ENCODE measurements around the gene TTL.
"Not testable (repeated sequence)": the region's sequence is repeated elsewhere in the genome, so short reads cannot be mapped to it uniquely, and the experiment has no call there.

The TTL gene

DNA sequence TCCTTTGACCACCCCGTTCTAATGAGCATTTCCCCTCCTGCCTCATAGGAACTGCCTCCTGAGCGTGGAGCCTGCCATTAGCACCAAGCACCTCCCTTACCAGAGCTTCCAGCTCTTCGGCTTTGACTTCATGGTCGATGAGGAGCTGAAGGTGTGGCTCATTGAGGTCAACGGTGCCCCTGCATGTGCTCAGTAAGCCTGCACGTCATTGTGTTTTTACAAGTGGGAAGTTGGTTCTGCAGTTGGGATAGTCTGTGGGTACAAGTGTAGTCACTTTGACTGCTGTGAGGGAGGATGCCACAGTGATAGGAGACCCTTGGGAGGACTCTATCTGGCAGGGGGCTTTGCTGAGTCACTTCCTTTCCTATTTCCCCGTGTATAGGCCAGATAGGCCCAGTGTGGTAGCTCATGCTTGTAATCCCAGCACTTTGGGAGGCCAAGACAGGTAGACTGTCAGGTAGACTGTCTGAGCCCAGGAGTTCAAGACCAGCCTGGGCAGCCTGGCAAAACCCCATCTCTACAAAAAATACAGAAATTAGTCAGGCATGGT, 38.4 kb downstream of the TTL start:
- DNase-seq (ENCODE audit: low read depth): no peak

DNA sequence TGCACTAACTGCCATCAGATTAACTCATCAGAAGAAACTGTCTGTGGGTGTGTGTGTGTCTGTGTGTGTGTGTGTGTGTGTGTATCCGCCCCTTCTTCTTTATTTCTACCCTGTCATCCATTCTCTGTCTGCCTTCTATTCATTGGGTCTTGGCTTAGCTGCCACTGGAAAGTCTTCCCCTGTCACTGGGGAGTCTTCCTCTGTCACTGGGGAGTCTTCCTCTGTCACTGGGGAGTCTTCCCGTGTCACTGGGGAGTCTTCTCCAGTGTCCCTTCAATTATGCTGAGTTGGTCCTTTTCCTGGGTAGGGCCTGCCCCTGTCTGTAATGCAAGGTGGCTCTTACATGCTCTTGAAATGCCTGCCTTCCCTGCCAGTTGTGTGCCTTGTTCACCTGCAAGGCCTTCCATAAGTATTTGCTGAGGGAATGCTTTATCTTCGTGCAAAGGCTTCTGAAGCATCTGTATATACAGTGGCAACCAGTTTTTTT, 41.4 kb downstream of the TTL start:
- DNase-seq (ENCODE audit: low read depth): no peak

DNA sequence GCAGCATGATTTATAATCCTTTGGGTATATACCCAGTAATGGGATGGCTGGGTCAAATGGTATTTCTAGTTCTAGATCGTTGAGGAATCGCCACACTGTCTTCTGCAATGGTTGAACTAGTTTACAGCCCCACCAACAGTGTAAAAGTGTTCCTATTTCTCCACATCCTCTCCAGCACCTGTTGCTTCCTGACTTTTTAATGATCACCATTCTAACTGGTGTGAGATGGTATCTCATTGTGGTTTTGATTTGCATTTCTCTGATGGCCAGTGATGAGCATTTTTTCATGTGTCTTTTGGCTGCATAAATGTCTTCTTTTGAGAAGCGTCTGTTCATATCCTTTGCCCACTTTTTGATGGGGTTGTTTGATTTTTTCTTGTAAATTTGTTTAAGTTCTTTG, 42.3 kb downstream of the TTL start:
- DNase-seq (ENCODE audit: low read depth): not testable (repeated sequence)

DNA sequence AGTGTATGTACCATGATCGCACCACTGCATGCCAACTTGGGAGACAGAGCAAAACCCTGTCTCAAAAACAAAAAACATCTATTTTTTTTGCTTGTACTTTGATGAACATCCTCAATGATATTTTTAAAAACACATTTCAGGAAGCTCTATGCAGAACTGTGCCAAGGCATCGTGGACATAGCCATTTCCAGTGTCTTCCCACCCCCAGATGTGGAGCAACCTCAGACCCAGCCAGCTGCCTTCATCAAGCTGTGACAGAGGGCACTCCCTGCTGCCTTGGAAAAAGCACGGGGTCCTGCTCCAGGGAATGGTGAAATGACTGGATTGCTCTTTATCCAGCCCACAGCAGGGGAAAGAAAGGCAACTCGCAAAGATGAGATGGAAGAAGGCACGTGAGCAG, 46.6 kb downstream of the TTL start:
- no peak for DNase-seq (ENCODE audit: low read depth)

DNA sequence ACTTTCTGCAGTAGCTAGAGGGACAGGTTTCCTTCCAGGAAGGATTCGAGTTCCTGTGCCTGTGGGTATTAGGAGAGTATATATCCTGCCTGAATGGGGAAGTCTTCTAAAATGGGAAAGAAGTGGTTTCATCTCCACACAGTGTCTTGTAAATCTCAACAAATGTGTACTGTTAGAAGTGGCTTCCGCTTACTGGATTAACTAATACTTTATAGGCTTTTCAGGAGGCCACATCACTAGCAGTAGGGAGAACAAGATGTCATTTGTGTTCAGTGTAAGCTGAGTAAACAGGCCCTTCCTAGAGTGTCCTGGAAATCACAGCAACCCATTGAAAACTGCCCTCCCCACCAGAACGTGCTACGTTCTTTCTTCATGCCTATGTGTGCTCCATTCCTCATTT, 47.8 kb downstream of the TTL start:
- DNase-seq (ENCODE audit: low read depth): no peak

DNA sequence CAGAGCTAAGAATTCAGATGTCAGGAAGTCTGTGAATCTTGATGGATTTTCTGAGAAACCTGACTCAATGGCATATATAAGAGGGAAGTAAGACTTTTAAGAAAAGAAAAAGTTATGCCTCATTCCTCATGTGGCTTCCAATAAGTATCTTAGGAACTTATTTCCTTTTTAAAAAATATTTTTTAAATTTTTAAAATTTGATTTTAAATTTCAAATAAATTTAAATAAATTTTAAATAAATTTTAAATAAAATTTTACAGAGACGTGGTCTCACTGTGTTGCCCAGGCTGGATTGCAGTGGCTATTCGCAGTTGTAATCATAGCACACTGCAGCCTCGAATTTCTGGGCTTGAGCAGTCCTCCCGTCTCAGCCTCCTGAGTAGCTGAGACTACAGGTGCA, 48.8 kb downstream of the TTL start:
- no peak for DNase-seq (ENCODE audit: low read depth)

DNA sequence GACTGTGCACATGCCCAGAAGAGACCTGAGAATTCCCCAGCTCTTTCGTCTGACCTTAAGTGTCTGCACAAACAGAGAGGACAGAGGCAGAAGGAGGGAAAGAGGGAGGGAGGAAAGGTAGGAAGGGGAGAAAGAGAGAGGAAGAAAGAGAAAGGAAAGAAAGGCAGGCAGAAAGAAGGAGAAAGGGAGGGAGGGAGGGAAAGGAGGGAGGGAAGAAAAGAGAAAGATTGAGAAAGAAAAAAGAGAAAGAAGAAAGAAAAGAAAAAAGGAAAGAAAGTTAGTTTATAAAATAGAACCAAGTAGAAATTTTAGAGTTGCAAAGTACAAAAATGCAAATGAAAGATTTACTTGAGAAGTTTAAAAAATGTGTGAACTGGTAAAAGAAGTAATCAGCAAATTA, 52.9 kb downstream of the TTL start:
- no peak for DNase-seq (ENCODE audit: low read depth)

DNA sequence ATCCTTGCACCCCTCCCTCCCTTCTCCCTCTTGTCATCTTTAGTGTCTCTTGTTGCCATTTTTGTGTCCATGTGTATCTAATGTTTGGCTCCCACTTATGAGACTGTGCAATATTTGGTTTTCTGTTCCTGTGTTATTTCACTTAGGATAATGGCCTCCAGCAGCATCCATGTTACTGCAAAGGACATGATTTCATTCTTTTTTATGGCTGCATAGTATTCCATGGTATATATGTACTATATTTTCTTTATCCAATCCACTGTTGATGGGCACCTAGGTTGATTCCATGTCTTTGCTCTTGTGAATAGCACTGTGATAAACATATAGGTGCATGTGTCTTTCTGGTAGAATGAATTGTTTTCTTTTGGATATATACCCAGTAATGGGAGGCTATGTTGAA, 54.7 kb downstream of the TTL start:
- DNase-seq (ENCODE audit: low read depth): not testable (repeated sequence)

DNA sequence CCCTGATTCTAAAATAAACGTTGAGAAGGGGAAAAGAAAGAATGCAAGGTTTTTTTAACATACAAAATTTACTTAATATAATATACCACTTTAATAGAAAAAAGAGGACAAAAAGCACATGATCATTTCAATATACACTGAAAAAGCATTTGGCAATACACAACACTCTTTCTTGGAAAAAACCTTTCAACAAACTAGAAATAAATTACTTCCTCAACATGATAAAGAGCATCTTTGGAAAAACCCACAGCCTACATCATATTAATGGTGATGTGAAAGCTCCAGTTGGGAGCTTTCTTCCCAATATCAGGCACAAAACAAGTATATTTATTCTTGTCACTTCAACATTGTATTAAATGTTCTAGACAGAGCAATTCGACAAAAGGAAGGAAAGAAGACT, 57.4 kb downstream of the TTL start:
- no peak for DNase-seq (ENCODE audit: low read depth)

DNA sequence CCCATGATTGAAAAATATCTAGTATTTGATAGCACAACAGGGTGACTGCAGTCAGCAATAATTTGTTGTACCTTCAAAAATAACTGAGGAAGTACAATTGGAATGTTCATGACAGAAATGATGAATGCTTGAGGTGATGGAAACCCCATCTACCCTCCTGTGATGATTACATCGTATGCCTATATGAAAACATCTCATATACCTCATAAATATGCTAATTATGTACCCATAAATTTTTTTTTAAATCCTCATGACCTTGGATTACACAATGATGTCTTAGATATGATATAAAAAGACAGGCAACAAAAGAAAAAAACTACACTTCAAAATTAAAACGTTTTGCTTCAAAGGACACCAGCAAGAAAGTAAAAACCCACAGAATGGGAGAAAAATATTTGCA, 59.0 kb downstream of the TTL start:
- no peak for DNase-seq (ENCODE audit: low read depth)

DNA sequence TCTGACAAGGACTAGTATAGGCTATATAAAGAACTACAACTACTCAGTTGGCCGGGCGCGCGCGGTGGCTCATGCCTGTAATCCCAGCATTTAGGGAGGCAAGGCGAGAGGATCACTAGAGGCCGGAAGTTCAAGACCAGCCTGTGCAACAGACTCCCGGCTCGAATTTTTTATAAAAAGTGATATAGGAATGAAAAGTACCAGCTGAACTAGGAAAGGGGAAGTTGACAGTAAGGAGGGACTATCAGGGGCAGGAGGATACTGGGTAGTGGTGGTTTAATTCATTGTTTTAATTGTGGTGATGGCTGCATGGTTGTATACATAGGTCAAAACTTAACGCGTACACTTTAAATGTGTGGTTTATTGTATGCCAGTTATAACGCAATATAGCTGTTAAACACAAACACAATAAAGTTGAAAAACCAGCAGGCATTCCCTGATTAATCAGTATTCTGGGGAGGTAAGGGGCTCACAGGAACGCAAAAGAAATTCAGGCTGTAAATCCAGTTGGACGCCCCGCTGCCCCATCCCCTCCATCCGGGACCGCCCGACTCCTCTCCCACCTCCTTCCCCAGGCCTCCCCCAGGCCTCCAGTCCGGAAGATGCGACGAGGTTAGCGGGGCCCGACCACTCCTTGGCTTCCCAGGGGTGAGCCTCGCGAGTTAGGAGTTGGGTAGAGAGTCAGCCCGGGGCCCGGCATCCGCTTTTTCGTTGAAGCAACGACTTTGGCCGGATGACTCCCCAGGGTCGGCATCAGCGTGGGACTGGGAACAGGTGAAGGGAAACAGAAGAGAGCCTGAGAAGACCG, 59.6 kb downstream of the TTL start:
- no peak for DNase-seq (ENCODE audit: low read depth)

DNA sequence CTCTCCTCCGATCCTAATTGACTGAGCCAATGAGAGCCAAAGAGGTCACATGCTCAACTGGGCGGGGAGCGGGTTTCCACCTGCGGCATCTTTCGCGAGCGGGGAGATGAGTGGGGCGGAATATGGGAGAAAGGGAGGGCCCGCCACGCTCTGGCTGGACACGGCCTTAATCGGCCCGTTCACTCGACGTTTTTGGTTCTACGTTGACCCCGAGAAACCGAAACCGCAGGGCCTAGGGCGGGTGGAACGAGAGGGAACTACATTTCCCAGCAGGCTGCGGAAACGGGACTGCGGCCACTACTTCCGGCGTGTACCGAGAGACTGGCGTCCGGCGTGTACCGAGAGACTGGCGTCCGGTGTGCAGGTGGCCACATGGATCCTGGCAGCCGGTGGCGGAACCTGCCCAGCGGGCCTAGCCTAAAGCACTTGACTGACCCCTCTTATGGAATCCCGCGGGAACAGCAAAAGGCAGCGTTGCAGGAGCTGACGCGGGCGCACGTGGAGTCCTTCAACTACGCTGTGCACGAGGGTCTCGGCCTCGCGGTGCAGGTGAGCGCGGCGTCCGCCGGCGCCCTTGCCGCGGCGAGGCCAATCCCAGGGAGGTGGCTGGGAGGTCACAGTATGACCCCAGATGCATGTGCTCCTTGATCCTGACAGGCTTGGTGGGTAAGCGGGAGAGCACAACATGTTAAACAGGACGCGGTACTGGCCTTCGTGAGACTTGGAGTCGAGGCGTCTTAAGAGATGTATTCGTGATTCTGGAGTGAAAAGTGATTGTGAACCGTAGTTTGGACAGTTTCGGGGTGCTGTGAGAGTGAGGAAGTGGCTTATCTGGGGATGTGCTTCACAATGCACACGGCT, 60.4 kb downstream of the TTL start, which contains the start of gene POLR1B:
Gene POLR1B (plus strand): TSS at position 343 of the 861 bp plus-strand sequence. CDS start 30 bp downstream, at position 373.
- peak; percentile 50 for DNase-seq (ENCODE audit: low read depth)

DNA sequence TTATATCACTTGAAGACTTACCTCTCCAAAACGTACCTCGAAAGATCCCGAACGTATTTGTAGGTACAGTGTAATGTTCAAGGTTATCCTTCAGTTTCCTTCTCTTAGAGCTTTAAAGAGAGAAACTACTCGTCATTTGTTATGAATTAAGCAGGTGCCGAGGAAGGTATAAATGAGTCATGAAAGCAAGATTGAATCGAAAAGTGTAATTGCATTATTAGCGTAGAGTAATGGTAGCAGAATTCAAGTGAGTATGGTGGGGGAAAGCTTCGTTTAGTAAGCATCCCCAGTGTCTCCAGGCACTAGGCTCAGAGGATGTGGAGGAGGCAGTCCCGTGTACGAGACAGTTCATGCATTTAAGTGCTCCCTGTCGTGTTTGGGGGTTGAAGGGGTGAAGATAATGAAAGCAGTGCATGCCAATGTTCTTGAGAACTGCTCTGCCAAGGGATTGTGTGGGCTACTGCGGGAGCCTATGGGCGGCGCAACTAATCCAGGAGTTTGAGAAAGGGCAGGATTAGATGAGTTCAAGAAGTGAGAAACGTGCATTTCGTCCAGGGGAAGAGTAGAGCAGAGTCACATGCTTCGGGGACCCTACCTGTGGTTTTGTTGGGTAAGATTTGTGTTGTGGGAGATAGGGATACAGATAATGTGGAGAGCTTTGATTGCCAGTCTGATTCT, 61.2 kb downstream of the TTL start:
- DNase-seq (ENCODE audit: low read depth): no peak

DNA sequence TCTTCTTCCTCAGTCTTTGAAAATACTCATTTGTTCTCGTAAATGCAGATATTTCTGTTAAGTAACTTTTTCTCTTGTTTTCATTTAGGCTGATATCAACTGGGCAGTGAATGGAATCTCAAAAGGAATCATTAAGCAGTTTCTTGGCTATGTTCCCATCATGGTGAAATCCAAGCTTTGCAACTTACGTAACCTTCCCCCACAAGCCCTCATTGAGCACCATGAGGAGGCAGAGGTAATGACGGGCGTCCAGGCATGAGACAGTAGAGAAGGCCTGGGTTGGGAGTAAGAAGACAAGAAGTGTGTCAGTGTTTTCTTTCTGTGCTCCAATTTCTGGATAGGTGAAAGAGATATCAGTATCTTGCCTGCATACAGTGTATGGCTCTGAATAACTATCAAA, 65.4 kb downstream of the TTL start:
- peak; percentile 2 for DNase-seq (ENCODE audit: low read depth)

DNA sequence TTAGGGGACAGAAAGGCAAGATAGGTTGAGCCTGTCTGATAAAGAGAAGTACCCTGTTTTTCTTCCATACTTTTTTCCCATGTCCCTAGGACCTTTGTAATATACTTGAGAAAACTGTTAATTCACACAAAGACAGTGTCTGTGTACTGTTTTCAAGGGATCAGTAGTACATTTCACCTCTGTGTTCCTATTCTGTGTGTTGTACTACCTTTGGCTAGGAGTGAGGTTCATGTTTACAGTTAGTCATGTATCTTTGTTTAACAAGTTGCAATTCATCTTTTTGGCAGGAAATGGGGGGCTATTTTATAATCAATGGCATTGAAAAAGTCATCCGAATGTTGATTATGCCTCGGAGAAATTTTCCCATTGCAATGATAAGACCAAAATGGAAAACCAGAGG, 67.0 kb downstream of the TTL start:
- DNase-seq (ENCODE audit: low read depth): no peak

DNA sequence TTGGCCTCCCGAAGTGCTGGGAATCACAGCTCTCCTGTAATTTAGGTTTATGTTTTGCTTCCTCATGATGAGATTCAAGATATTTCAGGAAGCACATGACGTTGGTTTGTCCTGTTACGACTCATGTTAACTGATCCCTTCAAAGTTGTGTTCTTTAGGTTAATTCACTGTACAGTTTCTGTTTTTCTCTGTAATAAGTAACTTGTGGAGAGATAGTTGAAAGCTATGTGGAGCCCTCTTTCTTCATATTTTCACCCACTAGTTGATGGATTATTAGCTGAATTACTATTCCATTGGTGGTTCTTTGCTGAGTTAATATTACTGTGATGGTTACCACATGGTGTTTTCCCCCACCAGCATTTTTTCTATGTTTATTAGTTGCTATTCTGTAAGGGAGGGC, 84.1 kb downstream of the TTL start:
- DNase-seq (ENCODE audit: low read depth): no peak

DNA sequence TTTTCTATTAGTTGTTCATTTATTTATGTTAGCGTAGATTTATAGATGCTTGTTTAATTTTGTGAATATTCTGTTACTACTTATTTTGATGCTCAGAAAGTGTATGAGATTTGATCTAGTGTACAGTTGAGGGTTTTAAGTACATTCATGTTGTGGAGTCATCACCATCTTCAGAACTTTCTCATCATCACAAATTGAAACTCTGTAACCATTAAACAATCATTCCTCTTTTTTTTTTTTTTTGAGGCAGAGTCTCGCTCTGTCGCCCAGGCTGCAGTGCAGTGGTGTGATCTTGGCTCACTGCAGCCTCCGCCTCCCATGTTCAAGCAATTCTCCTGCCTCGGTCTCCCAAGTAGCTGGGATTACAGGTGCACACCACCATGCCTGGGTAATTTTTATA, 84.6 kb downstream of the TTL start:
- not testable (repeated sequence) for DNase-seq (ENCODE audit: low read depth)

DNA sequence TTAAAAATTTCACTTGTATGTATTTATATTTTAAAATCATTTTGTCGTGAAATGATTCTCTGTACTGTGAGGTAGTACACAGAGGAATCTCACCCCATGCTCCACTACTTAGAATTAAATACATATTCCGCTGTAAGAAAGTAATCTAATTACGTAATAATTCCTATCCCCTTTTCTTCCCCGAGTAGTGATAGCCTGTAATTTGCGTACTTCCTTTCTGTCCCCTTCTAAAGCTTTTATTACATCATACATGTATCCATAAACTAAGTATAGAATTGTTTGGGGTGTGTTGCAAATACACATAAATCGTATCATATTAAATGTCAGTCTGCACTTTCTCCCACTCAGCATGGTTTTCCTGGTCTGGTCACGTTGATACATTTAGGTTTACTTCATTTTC, 90.0 kb downstream of the TTL start:
- DNase-seq (ENCODE audit: low read depth): no peak

DNA sequence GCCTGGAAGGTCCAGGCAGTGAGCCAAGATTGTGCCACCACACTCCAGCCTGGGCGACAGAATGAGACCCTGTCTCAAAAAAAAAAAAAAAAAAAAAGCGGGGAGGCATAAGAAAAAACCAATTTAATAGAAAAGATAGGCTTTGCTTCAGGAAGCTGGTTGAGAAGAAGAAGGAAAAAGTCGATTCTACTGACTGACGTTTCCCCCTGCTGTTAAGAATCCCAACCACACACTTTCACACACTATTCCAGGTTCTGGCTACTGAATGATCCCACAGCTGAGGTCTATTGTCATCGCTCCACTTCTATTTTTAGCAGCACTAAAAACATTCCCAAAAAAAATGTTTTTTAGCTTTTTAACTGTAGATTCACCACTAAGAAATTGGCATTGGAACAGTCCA, 95.8 kb downstream of the TTL start:
- DNase-seq (ENCODE audit: low read depth): no peak

DNA sequence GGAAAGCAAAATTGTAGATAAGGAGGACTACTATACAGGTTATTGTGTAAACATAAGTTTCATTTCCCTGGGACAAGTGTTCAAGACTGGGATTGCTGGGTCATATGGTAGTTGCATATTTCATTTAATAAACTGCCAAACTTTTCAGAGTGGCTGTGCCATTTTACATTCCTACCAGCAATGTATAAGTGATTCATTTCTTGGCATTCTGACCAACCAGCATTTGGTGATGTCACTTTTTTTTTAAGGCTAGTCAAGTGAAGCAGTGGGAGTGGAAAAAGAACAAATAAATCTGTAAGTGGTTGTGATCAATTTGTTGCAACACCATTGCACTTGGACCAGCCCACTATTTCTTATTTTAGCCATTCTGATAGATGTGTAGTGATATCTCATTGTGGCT, 97.3 kb downstream of the TTL start:
- peak; percentile 70 for DNase-seq (ENCODE audit: low read depth)

DNA sequence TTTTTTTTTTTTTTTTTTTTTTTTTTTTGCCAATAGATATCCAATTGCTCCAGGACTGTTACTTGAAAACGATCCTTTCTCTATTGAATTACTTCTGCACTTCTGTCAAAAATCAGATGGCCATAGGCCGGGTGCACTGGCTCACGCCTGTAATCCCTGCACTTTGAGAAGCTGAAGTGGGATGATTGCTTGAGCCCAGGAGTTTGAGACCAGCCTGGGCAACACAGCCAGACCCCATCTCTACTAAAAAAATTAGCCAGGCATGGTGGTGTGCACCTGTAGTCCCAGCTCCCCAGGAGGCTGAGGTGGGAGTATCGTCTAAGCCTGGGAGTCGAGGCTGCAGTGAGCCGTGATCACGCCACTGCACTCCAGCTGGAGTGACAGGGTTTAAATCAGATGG, 98.1 kb downstream of the TTL start:
- DNase-seq (ENCODE audit: low read depth): no peak

DNA sequence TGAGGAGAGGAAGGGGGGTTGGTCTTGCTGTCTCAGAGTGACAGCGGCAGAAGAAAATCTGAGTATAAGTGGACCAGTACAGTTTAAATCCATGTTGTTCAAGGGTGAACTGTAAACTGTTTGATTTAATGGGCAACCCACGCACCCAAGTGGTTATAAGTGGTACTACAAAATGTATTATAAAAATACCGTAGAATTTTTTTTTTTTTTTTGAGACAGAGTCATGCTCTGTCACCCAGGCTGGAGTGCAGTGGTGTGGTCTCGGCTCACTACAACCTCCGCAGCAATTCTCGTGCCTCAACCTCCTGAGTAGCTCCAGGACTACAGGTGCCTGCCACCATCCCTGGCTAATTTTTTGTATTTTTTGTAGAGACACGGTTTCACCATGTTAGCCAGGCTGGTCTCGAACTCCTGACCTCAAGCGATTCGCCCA, 100.4 kb downstream of the TTL start:
- DNase-seq (ENCODE audit: low read depth): no peak

Data from GM04503 (cell line).